22Rv1 (cell line): ENCODE data around the gene RNF157.

Experiments used
- CTCF ChIP-seq: fragments of 450-650 bp; IDR thresholded peaks from 2 replicates; pipeline ENCODE4 v1.5.1; 2017; ENCODE audit warnings: mild to moderate bottlenecking
- ZFX ChIP-seq: fragments of 450-650 bp; IDR thresholded peaks from 2 replicates; pipeline ENCODE4 v1.6.1; 2017; ENCODE audit warnings: antibody characterized with exemption, borderline replicate concordance

GRCh38 chr17:76233588-76234353, 6.5 kb downstream of the RNF157 start:
- TF ChIP-seq CTCF (no peak), ZFX (no peak)
